RWPE2 (cell line): ENCODE measurements around the gene GREB1.
A peak's percentile ranks its signal among the peaks of the same experiment; 100 is the strongest.

Source experiments
- ATAC-seq: fragments of 200-7000 bp; cut with Tn5 transposase; 3 replicates; pipeline ENCODE4 v1.9.1; 2021; ENCODE audit warnings: low read depth
- DNase-seq: peaks from one replicate; pipeline ENCODE4 v3.0.0-alpha.2; 2020; ENCODE audit warnings: low spot score
- H3K27ac ChIP-seq: fragments of 450-650 bp; 2 replicates; pipeline ENCODE4 v1.5.1; 2017; ENCODE audit warnings: mild to moderate bottlenecking; ENCODE audit not compliant: poor library complexity, severe bottlenecking
- H3K27me3 ChIP-seq: fragments of 250-450 bp; sonication (Bioruptor Pico); 2 replicates; pipeline ENCODE4 v1.5.1; 2021; ENCODE audit warnings: mild to moderate bottlenecking, moderate library complexity; ENCODE audit not compliant: insufficient read depth, poor library complexity, severe bottlenecking
- H3K36me3 ChIP-seq: fragments of 250-450 bp; sonication (Bioruptor Pico); 2 replicates; pipeline ENCODE4 v1.5.1; 2020; ENCODE audit warnings: low read depth, mild to moderate bottlenecking, moderate library complexity
- H3K4me1 ChIP-seq: fragments of 250-450 bp; sonication (Bioruptor Pico); 2 replicates; pipeline ENCODE4 v1.5.1; 2021; ENCODE audit warnings: mild to moderate bottlenecking, moderate library complexity; ENCODE audit not compliant: insufficient read depth, poor library complexity, severe bottlenecking
- H3K4me3 ChIP-seq: fragments of 250-450 bp; sonication (Bioruptor Pico); 2 replicates; pipeline ENCODE4 v1.5.1; 2021; ENCODE audit warnings: mild to moderate bottlenecking, moderate library complexity; ENCODE audit not compliant: severe bottlenecking
- H3K9me3 ChIP-seq: fragments of 250-450 bp; sonication (Bioruptor Pico); 2 replicates; pipeline ENCODE4 v1.5.1; 2021; ENCODE audit warnings: mild to moderate bottlenecking, moderate library complexity; ENCODE audit not compliant: severe bottlenecking
- CTCF ChIP-seq: fragments of 450-650 bp; IDR thresholded peaks from one replicate; pipeline ENCODE4 v1.5.1; 2017; ENCODE audit warnings: mild to moderate bottlenecking, moderate library complexity; ENCODE audit not compliant: poor library complexity, severe bottlenecking

The GREB1 gene

GRCh38 chr2:11669454-11670291 lies 135.8 kb downstream of the GREB1 start, which contains the start of gene NTSR2:
Gene NTSR2 (minus strand): TSS chr2:11670195. CDS start chr2:11670129, 66 bp downstream.
- H3K4me1 ChIP-seq, result no peaks in the 10 kb centered on the region
- no peak within 1 kb of the TSS for H3K4me3 ChIP-seq
- TF ChIP-seq CTCF, result no peak
- H3K27ac ChIP-seq, result no peak within 1 kb of the TSS
- no peak for DNase-seq
- no peaks in the 10 kb centered on the region for H3K36me3 ChIP-seq
- H3K27me3 ChIP-seq, result peaks cover 26% of the 10 kb centered on the region
- peak; percentile 81 for ATAC-seq
- no peaks in the 10 kb centered on the region for H3K9me3 ChIP-seq

- ATAC-seq, result no peak
- no peaks in the 10 kb centered on the region for H3K36me3 ChIP-seq
- no peak for TF ChIP-seq CTCF
- no peak overlapping the region for H3K4me3 ChIP-seq
- no peaks in the 10 kb centered on the region for H3K4me1 ChIP-seq
- H3K9me3 ChIP-seq, result no peaks in the 10 kb centered on the region
- DNase-seq, result no peak
- no peak overlapping the region for H3K27ac ChIP-seq
- H3K27me3 ChIP-seq, result peaks cover 34% of the 10 kb centered on the region
These were observed 138.6 kb downstream of the GREB1 start for GRCh38 chr2:11672407-11672806.

GRCh38 chr2:11674983-11675382 lies 141.1 kb downstream of the GREB1 start:
- no peaks in the 10 kb centered on the region for H3K9me3 ChIP-seq
- DNase-seq, result no peak
- H3K27me3 ChIP-seq, result peaks cover 42% of the 10 kb centered on the region

GRCh38 chr2:11675423-11676112 lies 141.7 kb downstream of the GREB1 start:
- no peak overlapping the region for H3K4me3 ChIP-seq
- H3K9me3 ChIP-seq, result no peaks in the 10 kb centered on the region
- peaks cover 37% of the 10 kb centered on the region for H3K27me3 ChIP-seq
- DNase-seq (no peak), ATAC-seq (no peak)
- TF ChIP-seq CTCF, result no peak
- H3K27ac ChIP-seq, result no peak overlapping the region
- H3K4me1 ChIP-seq, result no peaks in the 10 kb centered on the region
- H3K36me3 ChIP-seq, result no peaks in the 10 kb centered on the region

More at GRCh38 chr2:11674983-11675382, 141.1 kb downstream of the GREB1 start:
- Histone ChIP-seq H3K27ac (no peak overlapping the region), H3K4me1 (no peaks in the 10 kb centered on the region), H3K4me3 (no peak overlapping the region), H3K36me3 (no peaks in the 10 kb centered on the region)
- ATAC-seq, result no peak
- no peak for TF ChIP-seq CTCF

- no peak for TF ChIP-seq CTCF
- Histone ChIP-seq H3K27me3 (peaks cover 26% of the 10 kb centered on the region), H3K36me3 (no peaks in the 10 kb centered on the region), H3K4me1 (no peaks in the 10 kb centered on the region), H3K9me3 (no peaks in the 10 kb centered on the region), H3K27ac (no peak overlapping the region), H3K4me3 (no peak overlapping the region)
- ATAC-seq (peak; percentile 40; the same call in 1 of the 3 replicates), DNase-seq (no peak)
These were observed 142.8 kb downstream of the GREB1 start for GRCh38 chr2:11676640-11677039.
